GM15510 (cell line): ENCODE data around the gene ABCD3.

Experiments used
- POLR2A ChIP-seq: IDR thresholded peaks from 3 replicates; pipeline ENCODE4 v1.6.1; 2011; ENCODE audit warnings: borderline replicate concordance; ENCODE audit not compliant: insufficient read length; ENCODE audit errors: extremely low read depth

The ABCD3 gene

DNA sequence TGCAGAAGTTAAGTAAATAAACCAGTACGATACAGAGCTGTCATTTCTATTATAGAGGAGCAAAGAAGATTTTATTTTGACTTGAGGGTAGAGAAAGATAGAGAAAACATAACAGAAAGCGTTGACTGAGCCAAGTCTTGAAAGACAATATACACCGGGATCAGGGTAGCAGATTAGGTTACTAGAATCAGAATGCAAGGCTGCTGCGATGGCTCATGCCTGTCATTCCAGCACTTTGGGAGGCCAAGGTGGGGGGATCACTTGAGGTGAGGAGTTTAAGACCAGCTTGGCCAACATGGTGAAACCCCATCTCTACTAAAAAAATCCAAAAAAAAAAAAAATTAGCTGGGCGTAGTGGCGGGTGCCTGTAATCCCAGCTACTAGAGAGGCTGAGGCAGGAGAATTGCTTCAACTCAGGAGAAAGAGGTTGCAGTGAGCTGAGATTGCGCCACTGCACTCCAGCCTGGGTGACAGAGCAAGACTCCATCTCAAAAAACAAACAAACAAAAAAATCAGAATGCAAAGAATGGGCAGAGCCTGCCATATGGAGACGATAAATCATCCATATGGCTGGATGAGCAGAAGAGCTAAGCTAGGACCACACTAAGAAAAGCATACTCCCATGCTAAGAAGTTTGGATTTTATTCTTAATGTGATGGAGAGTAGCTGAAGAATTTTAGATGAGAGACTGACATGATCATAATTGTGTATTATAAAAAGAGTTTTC is 9.9 kb upstream of the ABCD3 start:
- no peak for TF ChIP-seq POLR2A

DNA sequence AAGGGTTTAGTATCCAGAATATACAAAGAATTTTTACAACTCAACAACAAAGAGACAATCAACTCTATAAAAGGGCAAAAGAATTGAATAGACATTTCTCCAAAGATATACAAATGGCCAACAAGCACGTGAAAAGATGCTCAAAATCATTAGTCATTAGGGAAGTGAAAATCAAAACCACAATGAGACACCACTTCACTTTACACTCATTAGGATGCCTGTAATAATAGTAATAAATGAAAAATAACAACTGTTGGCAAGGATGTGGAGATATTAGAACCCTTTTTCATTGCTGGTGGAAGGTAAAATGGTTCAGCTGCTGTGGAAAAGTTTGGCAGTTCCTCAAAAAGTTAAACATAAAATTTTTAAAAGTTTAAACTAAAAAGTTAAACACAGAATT is 7.0 kb upstream of the ABCD3 start:
- no peak for TF ChIP-seq POLR2A

DNA sequence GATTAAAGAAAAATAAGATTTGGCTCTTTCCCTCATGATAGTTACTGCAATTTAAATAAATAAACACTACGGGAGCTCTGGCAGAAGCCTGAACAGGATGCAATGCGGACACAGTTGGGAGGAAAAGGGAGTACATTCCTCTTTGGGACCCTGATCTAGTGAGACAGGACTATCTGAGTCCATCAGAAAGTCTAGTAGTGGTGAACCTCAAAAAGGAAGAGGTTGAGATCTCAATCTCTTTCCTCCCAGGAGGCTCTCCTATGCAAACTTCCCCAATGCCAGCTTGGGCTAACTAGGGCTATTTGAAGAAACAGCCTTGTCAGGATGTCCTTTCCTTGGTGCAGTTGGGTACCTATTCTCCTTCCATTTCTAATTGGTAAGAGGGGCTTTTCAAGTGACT is 4.9 kb upstream of the ABCD3 start:
- TF ChIP-seq POLR2A, result no peak

DNA sequence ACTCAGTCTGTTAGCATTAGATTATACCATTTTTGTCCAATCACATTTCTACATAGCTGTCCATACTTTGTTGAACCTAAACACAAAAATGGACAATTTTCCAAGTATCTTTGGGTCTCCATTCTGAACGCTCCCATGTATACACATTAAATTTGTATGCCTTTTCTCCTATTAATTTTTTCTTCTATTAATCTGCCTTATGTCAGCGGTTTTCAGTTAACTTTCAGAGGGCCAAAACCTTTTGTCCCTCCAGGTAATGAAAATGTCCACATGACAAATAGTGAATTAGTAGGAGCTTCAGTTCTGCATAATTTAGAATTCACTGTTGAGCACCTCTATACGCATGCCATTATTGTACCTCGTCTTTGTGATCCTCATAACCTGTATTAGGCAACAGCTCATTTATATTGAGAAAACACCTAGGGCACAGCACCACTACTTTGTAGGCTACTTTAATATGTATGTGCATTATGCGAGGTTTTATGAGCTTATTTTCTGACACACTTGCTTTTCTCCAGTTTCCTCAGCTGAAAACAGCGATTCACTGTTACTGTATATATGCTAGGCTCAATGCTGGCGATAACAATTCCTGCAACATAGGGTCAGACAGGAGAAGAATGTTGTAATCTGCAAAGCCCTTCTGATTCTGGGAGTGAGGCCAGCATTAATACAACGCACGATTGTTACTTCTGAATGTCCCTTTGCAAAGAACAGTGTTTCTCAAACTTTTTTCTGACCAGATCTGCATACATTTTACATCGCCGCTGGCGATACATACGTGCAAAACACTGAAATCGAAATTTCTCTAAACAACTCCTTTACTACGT is 1.1 kb upstream of the ABCD3 start:
- no peak for TF ChIP-seq POLR2A

DNA sequence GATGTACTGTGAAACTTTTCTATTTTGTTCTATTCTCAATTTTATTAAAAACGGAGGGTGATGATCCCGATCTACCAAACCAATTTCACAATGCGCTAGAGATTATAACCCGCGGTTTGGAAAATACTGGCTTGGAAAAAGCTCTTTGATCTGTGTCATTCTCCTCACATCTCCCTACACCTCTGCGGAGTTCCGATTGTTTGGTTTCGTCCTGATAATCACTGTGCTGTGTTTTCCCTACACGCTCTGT is 536 bp upstream of the ABCD3 start:
- TF ChIP-seq POLR2A, result no peak

DNA sequence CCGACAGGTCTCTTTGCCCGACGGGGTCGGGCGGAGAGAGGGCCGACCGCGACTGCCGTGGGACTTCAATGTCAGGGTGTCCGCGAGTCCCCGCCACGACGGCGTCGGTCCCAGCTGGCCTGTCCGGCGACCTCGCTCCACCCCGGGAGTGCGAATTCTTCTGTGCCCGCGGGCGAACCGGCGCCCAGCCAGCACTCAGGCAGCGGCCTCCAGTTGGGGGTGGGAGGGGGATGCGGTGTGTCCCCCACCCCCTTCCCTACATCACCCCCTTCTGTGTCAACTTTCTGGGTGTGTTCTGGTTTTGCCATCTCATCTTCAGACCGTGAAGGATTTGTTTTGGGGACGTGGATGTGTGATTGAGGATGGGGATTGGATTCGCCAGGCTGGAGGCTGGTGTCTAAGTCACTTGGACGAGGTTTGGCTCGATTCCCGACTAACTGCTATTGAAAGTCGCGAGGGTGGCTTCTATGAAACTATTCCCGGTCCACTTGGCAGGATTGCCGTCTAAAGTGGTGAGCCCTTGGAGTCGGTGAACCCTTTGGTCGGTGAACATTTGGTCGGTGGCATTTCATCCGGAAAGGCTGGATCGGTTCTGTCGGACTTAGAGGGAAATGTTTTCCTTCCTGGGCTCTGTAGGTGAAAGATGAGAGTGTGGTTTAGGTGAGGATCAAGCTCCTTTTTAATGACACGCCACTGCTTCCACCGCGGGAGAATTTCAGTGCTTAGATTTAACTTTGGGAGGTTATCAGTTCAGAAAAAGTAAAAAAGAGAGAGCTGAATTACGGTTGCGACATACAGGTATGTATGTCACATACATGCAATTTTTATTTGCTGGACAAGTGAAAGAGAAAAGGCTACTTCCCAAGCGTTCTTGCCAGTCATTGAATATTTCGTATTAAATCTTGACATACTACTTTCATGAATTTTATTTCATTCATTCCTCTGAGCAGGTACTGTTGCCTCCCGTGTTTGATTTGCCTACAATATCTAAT is 771 bp downstream of the ABCD3 start:
- no peak for TF ChIP-seq POLR2A

DNA sequence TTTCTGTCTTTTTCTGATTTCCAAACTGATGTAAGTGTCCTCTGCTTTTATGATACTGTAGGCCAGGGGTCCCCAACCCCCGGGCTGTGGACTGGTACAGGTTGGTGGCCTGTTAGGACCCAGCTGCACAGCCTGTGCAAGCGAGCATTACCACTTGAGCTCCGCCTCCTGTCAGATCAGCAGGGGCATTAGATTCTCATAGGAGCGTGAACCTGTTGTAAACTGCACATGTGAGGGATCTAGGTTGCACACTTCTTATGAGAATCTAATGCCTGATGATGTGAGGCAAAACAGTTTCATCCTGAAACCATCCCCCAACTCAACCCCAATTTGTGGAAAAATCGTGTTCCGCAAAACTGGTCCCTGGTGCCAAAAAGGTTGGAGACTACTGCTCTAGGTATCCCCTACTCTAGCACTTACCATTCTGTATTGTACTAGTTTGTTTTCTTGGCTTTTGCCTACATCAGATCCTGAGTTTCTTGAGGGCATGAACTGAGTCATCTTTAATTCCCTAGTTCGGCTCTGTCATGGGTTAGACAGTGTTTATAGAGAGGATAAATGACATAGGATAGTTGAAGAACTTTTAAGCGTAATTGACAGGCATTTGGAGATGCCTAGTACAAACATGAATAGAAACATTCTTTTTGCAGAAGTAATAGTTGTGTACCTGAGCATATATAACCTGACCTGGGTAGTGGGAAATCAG is 4.1 kb downstream of the ABCD3 start:
- TF ChIP-seq POLR2A, result no peak

DNA sequence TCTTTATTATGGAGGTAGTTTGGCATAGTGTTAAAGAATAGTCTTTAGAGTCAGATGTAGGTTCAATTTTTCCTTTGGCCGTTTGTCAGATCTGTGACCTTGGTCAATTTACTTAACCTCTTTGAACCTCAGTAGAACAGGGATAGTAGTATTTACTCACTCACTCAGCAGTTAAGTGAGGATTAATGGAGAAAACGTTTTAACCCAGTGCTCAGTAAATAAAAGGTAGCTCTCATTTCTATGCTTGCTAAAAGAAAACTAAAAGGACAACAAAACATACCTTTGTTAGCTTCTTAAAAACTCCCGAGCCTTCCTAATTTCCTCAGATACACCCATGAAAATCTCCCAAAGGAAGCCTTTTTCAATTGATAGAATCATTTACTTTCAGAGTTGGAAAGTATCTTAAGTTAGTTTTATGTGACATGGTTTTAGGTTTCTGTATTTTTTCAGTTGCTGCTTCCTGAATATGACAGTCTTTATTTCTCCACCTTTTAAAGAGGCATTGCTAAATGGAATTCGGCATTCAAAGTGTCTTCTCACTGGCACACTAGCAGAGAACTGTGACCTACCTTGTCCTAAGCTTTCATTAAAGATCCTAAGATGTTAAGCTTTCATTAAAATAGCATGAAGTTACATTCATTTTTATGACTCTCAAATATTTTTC is 7.8 kb downstream of the ABCD3 start:
- no peak for TF ChIP-seq POLR2A

DNA sequence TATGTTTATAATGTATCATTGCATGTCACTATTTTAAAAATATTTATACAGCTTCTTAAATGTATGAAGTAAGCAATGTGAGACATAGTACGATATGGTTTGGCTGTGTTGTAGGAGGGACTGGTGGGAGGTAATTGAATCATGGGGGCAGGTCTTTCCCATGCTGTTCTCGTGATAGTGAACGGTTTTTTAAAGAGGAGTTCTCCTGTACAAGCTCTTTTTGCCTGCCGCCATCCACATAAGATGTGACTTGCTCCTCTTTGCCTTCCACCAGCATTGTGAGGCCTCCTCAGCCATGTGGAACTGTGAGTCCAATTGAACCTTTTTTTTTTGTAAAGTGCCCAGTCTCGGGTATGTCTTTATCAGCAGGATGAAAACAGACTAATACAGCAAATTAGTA is 10.3 kb downstream of the ABCD3 start:
- TF ChIP-seq POLR2A, result no peak

DNA sequence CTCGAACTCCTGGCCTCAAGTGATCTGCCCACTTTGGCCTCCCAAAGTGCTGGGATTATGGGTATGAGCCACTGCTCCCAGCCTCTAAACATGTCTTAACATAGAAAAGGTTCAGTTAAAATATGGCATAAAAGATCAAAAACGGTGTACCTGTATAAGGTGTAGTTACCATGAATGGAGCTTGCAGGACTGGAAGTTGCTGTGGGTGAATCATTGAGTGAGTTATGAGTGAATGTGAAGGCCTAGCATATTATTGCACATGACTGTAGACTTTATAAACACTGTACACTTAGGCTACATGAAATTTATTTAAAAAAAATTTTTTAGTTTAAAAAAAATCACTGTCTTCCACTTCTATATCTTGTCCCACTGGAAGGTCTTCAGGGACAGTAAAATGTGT is 15.7 kb downstream of the ABCD3 start:
- no peak for TF ChIP-seq POLR2A

DNA sequence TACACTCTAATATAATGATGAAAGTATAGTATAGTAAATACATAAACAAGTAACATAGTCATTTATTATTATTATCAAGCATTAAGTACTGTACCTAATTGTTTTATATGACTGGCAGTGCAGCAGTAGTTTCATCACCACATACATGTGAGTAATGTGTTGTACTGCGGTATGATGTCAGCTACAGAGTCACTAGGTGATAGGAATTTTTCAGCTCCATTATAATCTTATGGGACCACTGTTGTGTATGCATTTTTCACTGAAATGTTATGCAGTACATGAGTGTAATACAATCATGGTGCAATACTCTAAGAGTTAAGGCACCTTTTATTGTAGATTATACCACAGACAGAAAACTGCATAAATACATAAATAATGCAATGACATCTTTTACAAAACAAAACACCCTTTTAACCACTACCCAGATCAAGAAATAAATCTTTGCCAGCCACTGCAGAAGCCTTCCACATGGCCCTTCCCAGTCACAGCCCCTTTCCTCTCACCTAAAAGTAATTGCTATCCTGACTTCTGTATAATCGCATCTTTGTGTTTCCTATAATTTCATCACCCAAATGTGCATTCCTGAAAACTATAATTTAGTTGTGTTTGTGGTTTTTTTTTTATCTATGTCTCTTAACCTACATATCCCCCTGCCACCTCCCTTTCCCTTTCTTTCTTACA is 16.3 kb downstream of the ABCD3 start:
- TF ChIP-seq POLR2A, result no peak

DNA sequence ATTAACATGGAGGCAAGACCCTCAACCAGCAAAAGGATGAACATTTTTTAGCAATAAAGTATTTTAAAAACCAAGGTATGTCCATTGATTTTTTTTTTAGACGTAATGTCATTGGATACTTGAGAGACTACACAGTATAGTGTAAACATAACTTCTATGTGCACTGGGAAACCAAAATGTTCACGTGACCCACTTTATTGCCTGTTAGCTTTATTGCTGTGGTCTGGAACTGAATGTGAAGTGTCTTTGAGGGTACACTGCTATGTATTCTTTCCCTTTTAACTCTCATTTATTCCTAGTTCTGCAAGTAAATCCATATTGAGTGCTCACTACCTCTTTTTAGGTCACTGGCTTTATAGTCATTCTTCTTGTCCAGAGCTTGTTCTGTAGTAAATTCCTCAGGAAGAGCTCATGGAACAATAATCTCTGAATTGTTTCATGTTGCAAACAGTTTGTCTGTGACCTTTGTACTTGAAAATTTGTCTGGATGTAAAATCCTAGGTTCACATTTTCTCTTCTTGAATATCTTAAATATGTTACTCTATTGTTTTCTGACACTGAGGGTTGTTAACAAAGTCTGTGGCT is 20.6 kb downstream of the ABCD3 start:
- TF ChIP-seq POLR2A, result no peak

DNA sequence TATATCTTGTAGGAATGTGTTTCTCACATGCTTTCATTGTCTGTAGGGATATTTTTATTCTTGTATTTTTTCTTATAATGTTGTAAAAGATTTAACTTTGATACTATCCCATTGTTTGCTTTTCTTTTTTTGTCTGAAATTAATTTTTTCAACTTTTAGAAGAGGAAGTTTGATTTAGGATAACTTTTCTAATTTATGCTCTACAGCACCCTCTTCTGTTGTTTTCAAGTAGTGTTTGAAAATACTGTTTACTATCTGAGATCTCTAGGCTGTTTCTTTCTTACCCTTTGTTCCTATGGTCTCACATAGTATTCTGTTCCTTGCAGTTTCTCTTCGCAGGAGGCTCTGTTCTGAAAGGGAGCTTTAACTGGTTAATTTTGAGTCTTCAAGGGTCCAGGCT is 21.9 kb downstream of the ABCD3 start:
- TF ChIP-seq POLR2A, result no peak

DNA sequence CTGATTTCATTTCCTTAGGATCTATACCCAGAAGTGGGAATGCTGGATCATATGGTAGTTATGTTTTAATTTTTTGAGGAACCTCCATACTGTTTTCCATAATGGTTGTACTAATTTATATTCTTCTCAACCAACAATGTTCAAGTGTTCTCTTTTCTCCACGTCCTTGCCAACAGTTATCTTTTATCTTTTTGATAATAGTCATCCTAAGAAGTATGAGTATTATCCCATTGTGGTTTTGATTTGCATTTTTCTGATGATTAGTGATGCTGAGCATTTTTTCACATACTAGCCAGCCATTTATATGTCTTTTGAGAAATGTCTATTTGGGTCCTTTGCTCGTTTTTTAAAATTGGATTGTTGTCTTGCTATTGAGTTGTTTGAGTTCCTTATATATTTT is 38.5 kb downstream of the ABCD3 start:
- no peak for TF ChIP-seq POLR2A

DNA sequence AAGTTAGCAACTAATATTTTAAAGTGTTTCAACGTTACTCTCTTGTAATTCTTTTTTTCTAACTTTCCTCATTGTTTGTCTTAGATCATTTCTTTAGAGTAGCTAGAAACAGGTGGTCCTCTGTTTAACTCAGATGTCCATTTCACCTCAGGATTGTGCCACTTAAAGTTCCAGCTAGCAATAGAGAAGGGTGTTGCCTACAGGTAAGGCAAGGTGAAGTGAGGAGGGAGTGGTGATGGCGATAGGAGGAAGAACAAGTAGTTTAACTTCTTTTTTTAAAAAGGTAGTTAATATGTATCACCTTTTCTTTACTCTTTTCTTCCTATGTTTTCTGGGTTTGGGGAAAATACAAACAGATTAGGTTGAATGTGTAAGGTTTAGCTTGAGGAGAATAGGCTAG is 44.4 kb downstream of the ABCD3 start:
- TF ChIP-seq POLR2A, result no peak
